Coronary artery (tissue), 2 donors: Measurements from ENCODE around the gene VSX2.
A peak's percentile ranks its signal among the peaks of the same experiment; 100 is the strongest.

Experiments used
- DNase-seq: peaks from one replicate; pipeline ENCODE4 v3.0.0-alpha.2; 2017; ENCODE audit warnings: low spot score
- H3K27ac ChIP-seq, 2 donors: fragments of 200-600 bp; sonication (generic); one replicate each; pipeline ENCODE4 v1.5.1; 2016 to 2019
- H3K4me3 ChIP-seq: fragments of 200-600 bp; sonication (generic); 2 replicates; pipeline ENCODE4 v1.5.1; 2016; ENCODE audit warnings: mild to moderate bottlenecking, moderate library complexity
- TF ChIP-seq, protein P1 (sequence below): fragments of 200-600 bp; sonication (generic); IDR thresholded peaks from one replicate; pipeline ENCODE4 v1.5.1; 2019; ENCODE audit warnings: antibody characterized with exemption

VSX2 gene

DNA sequence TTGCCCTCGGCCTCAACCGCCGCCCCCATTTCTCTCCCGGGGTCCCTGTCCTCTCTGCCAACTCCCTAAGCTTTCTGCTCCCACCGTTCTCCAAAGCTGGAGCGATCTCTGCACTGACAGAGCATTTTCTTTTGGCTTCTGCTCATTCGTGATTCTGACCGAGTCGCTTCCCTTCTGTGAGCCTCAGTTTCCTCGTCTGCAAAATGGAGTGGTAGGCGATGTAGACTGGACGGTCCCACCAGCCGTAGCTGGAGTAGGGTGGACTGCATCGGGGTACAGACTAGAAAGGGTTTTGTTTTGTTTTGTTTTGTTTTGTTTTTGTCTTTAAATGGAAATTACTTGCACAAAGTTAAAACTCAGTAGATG, 2.4 kb downstream of the VSX2 start:
- Histone ChIP-seq H3K27ac (no peak overlapping the region), H3K4me3 (peak overlapping the region; percentile 61)
- no peak for DNase-seq
- TF ChIP-seq, protein P1, sequence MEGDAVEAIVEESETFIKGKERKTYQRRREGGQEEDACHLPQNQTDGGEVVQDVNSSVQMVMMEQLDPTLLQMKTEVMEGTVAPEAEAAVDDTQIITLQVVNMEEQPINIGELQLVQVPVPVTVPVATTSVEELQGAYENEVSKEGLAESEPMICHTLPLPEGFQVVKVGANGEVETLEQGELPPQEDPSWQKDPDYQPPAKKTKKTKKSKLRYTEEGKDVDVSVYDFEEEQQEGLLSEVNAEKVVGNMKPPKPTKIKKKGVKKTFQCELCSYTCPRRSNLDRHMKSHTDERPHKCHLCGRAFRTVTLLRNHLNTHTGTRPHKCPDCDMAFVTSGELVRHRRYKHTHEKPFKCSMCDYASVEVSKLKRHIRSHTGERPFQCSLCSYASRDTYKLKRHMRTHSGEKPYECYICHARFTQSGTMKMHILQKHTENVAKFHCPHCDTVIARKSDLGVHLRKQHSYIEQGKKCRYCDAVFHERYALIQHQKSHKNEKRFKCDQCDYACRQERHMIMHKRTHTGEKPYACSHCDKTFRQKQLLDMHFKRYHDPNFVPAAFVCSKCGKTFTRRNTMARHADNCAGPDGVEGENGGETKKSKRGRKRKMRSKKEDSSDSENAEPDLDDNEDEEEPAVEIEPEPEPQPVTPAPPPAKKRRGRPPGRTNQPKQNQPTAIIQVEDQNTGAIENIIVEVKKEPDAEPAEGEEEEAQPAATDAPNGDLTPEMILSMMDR = no peak

DNA sequence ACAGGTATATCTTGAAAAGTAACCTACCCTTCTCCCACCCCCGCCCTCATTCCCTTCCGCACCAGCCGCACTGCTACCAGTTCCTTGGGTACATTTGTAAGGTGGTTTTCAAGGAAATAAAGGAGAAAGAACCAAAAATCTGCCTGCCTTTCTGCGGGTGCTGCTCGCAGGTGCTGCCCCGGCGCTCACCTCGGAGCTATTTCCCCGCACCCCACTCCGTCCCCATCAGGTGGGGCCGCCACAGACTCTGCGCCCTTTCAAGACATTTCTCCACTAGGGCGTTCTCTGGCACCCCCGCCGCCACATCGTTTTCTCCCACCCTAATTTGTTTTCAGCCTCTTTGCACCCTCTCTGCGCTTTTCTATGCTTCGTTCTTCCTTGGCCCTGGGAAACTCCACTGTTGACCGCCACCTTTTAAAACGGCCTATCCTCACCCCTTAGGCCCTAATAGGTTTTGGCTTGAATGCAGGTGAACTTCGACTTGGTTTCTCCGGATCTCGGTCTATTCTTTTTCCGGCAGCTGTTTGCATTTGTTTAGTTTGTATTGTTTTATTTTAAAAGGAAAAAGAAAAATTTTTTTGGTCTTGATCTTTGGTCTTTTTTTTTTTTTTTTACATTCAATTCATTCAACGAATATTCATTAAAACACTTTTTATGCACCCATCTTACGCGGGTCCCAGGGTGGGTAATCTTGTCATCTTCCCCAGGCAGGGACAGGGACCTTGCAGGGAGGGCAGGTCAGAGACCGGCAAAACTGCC, 3.0 kb downstream of the VSX2 start:
- DNase-seq = no peak

GRCh38 chr14:74242780-74243042, 3.5 kb downstream of the VSX2 start:
- TF ChIP-seq, protein P1 = no peak
- H3K27ac ChIP-seq = no peak overlapping the region
- no peak overlapping the region for H3K4me3 ChIP-seq
- no peak for DNase-seq

More for the DNA sequence above, 3.0 kb downstream of the VSX2 start:
- Histone ChIP-seq H3K27ac (no peak overlapping the region), H3K4me3 (peak overlapping the region; percentile 61)
- TF ChIP-seq, protein P1 = no peak

GRCh38 chr14:74243051-74243450, 3.8 kb downstream of the VSX2 start:
- no peak for DNase-seq
- TF ChIP-seq, protein P1 = no peak

GRCh38 chr14:74244115-74244514, 4.9 kb downstream of the VSX2 start:
- H3K4me3 ChIP-seq = no peak overlapping the region
- DNase-seq = no peak
- TF ChIP-seq, protein P1 = no peak
- H3K27ac ChIP-seq = no peak overlapping the region

More at GRCh38 chr14:74243051-74243450, 3.8 kb downstream of the VSX2 start:
- Histone ChIP-seq H3K4me3 (no peak overlapping the region), H3K27ac (no peak overlapping the region)

GRCh38 chr14:74245292-74245691, 6.0 kb downstream of the VSX2 start:
- H3K27ac ChIP-seq = no peak overlapping the region
- DNase-seq = no peak
- TF ChIP-seq, protein P1 = no peak
- H3K4me3 ChIP-seq = no peak overlapping the region

- Histone ChIP-seq H3K4me3 (no peak overlapping the region), H3K27ac (no peak overlapping the region)
- TF ChIP-seq, protein P1 = no peak
- DNase-seq = no peak
Observed at GRCh38 chr14:74246542-74246941, 7.3 kb downstream of the VSX2 start.
